SH-SY5Y (cell line): ENCODE results near the gene PDHA2.
A peak's percentile ranks its signal among the peaks of the same experiment; 100 is the strongest.

Experiments used
- GATA2 ChIP-seq: IDR thresholded peaks from 2 replicates; pipeline ENCODE4 v1.6.1; 2011; ENCODE audit warnings: mild to moderate bottlenecking, low read depth, low read length
- GATA3 ChIP-seq: IDR thresholded peaks from 2 replicates; pipeline ENCODE4 v1.6.1; 2011; ENCODE audit warnings: low read depth, mild to moderate bottlenecking, low read length, moderate library complexity

DNA sequence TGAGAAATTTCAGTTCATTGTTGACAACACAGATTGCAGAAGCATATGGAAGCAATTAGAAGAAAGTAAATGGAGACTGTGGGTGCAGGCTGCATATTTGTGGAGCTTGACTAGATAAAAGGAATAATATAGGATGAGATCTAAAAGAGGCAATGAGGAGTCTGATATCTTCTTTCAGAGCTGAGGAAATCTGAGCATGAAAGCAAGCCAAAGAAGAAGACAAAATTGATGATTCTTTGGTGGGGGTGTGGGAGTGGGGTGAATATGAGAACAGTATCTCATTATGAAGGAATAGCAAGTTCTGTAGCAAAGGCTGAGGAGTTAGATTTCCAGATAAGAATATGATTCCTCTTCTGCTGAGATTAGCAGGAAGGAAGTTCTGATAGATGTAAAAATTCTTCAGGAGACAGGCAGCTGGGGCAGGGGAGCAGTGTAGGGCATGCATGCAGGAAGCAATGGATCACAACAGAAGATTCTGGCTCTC is 6.1 kb upstream of the PDHA2 start:
- TF ChIP-seq GATA2 = peak; percentile 49; the same call in 1 of the 2 replicates
- TF ChIP-seq GATA3 = peak; percentile 62
